Keratinocyte (primary cell): ENCODE results near the gene LDLRAP1. TPM values are rescaled to one million over a fixed set of nuclear protein-coding genes. Genes with fewer than 3 reads are reported as not detected.
"Not testable (repeated sequence)": the region's sequence is repeated elsewhere in the genome, so short reads cannot be mapped to it uniquely, and the experiment has no call there.

ENCODE experiments used
- DNase-seq: peaks from one replicate; pipeline ENCODE4 v3.0.0-alpha.2; 2011; ENCODE audit warnings: low read depth, missing footprints, low spot score
- FAIRE-seq: peaks from 2 replicates; lab custom pipeline; 2011; peaks lifted over from hg19 to GRCh38; lab: Jason Lieb, UNC
- H2AFZ ChIP-seq: 2 replicates; pipeline ENCODE4 v1.6.0; 2012; ENCODE audit warnings: low read length, control low read depth, inconsistent platforms; ENCODE audit not compliant: control insufficient read depth
- H3K27ac ChIP-seq: 2 replicates; pipeline ENCODE4 v1.5.1; 2011; ENCODE audit warnings: low read length; ENCODE audit not compliant: control insufficient read depth, insufficient read depth
- H3K27me3 ChIP-seq: 3 replicates; pipeline ENCODE4 v1.6.0; 2011; ENCODE audit warnings: low read length; ENCODE audit not compliant: control insufficient read depth, insufficient read depth; ENCODE audit errors: extremely low read depth
- H3K36me3 ChIP-seq, 2 experiments: 2 replicates in 1 of 2; 3 replicates in 1 of 2; pipeline ENCODE4 v1.5.1; 2011; ENCODE audit warnings: low read length in 2 of 2, mild to moderate bottlenecking in 1 of 2; ENCODE audit not compliant: control insufficient read depth in 2 of 2, insufficient read depth in 2 of 2; ENCODE audit errors: extremely low read depth in 1 of 2
- H3K4me1 ChIP-seq: 3 replicates; pipeline ENCODE4 v1.5.1; 2011; ENCODE audit warnings: low read length; ENCODE audit not compliant: control insufficient read depth, insufficient read depth; ENCODE audit errors: extremely low read depth
- H3K4me2 ChIP-seq: 3 replicates; pipeline ENCODE4 v1.6.0; 2011; ENCODE audit warnings: low read depth, low read length; ENCODE audit not compliant: control insufficient read depth, insufficient read depth; ENCODE audit errors: extremely low read depth
- H3K4me3 ChIP-seq, 3 experiments: fragments of 200-600 bp in 1 of 3; sonication (generic) in 1 of 3; 2 replicates in 2 of 3; 3 replicates in 1 of 3; pipeline ENCODE4 v1.5.1; 2011 to 2016; ENCODE audit warnings: low read length in 3 of 3, mild to moderate bottlenecking in 3 of 3, control low read depth in 2 of 3, inconsistent platforms in 1 of 3, low read depth in 1 of 3, mixed read lengths in 1 of 3, mixed run types in 1 of 3, moderate library complexity in 1 of 3; ENCODE audit not compliant: control insufficient read depth in 2 of 3, insufficient read depth in 2 of 3; ENCODE audit errors: extremely low read depth in 1 of 3
- H3K79me2 ChIP-seq: 2 replicates; pipeline ENCODE4 v1.6.0; 2012; ENCODE audit warnings: low read length; ENCODE audit not compliant: control insufficient read depth, insufficient read depth
- H3K9ac ChIP-seq: 3 replicates; pipeline ENCODE4 v1.6.0; 2011; ENCODE audit warnings: low read length; ENCODE audit not compliant: control insufficient read depth, insufficient read depth; ENCODE audit errors: extremely low read depth
- H3K9me1 ChIP-seq: 3 replicates; pipeline ENCODE4 v1.6.0; 2011; ENCODE audit warnings: low read length; ENCODE audit not compliant: control insufficient read depth, insufficient read depth; ENCODE audit errors: extremely low read depth
- H3K9me3 ChIP-seq: 2 replicates; pipeline ENCODE4 v1.5.1; 2012; ENCODE audit warnings: low read depth, low read length; ENCODE audit not compliant: control insufficient read depth
- H4K20me1 ChIP-seq: 3 replicates; pipeline ENCODE4 v1.6.0; 2011; ENCODE audit warnings: low read length; ENCODE audit not compliant: control insufficient read depth, insufficient read depth; ENCODE audit errors: extremely low read depth
- CTCF ChIP-seq, 3 experiments: IDR thresholded peaks in 1 of 3; conservative IDR thresholded peaks in 1 of 3; optimal IDR thresholded peaks in 1 of 3; 2 replicates in 2 of 3; 3 replicates in 1 of 3; pipeline versions ENCODE3 to v1.5.1; 2011; ENCODE audit warnings: low read length in 3 of 3, mild to moderate bottlenecking in 3 of 3, moderate library complexity in 2 of 3, control low read depth in 1 of 3, inconsistent platforms in 1 of 3; ENCODE audit not compliant: insufficient read depth in 2 of 3; ENCODE audit errors: extremely low read depth in 1 of 3
- EZH2 ChIP-seq: IDR thresholded peaks from one replicate; pipeline ENCODE4 v1.6.1; 2012; ENCODE audit warnings: inconsistent platforms, mild to moderate bottlenecking, low read length, moderate library complexity
- dilution Hi-C: fragments of 300-500 bp; cut with MboI; formaldehyde crosslinking; loops from one replicate; pipeline ENCODE4 v1.7.0; 2020; ENCODE audit warnings: low sequenced_read_pairs; ENCODE audit not compliant: extremely low pct_ligation_motif_present
- polyA plus RNA-seq, 5 experiments: library from polyadenylated mRNA; depleted of rRNA in 3 of 5; stranded (reverse) in 3 of 5; stranded (forward) in 1 of 5; unstranded in 1 of 5; fragments of >200 nt; gene quantifications; 1 replicate in 1 of 5; 2 replicates in 3 of 5; 3 replicates in 1 of 5; pipeline versions ENCODE4 v1.2.1 to v1.2.3, GENCODE V29; 2011 to 2012; ENCODE audit warnings: missing spikeins in 2 of 5, low read depth in 1 of 5, low replicate concordance in 1 of 5

The LDLRAP1 gene
- polyA plus RNA-seq, 1 donor (not counting 4 experiments of a cell fraction or from before 2014, with no cell fraction given): 22.3 TPM

GRCh38 chr1:25594971-25595370 lies 51.6 kb downstream of the LDLRAP1 start:
- dilution Hi-C loops: no loop called here
- no peak for FAIRE-seq

GRCh38 chr1:25596641-25597040 lies 53.2 kb downstream of the LDLRAP1 start:
- DNase-seq, H3K4me2 ChIP-seq, H3K4me3 ChIP-seq, H3K36me3 ChIP-seq, FAIRE-seq, H4K20me1 ChIP-seq, dilution Hi-C loops, H3K9ac ChIP-seq, H3K79me2 ChIP-seq, H3K9me3 ChIP-seq, H3K27ac ChIP-seq, H3K27me3 ChIP-seq, H2AFZ ChIP-seq, H3K4me1 ChIP-seq, H3K9me1 ChIP-seq: not testable (repeated sequence)

More at GRCh38 chr1:25594971-25595370, 51.6 kb downstream of the LDLRAP1 start:
- H3K4me2 ChIP-seq: no peak overlapping the region
- no peaks in the 10 kb centered on the region for H3K27me3 ChIP-seq
- no peak overlapping the region for H3K27ac ChIP-seq
- no peak for DNase-seq
- H2AFZ ChIP-seq: no peak overlapping the region
- H4K20me1 ChIP-seq: no peaks in the 10 kb centered on the region
- H3K4me1 ChIP-seq: no peaks in the 10 kb centered on the region
- no peaks in the 10 kb centered on the region for H3K79me2 ChIP-seq
- no peak overlapping the region for H3K4me3 ChIP-seq
- no peaks in the 10 kb centered on the region for H3K9me3 ChIP-seq
- no peak overlapping the region for H3K9ac ChIP-seq
- no peaks in the 10 kb centered on the region for H3K9me1 ChIP-seq
- TF ChIP-seq CTCF (optimal IDR thresholded peaks at IDR 0.05 in 1 of 3, IDR thresholded peaks at IDR 0.05 in 1 of 3, conservative IDR thresholded peaks at IDR 0.05 in 1 of 3; ENCODE audit: extremely low read depth in 1 of 3, insufficient read depth in 2 of 3, low read length in 3 of 3) (no peak), EZH2 (no peak)
- H3K36me3 ChIP-seq: no peaks in the 10 kb centered on the region

GRCh38 chr1:25598879-25599278 lies 55.5 kb downstream of the LDLRAP1 start:
- no peaks in the 10 kb centered on the region for H3K9me1 ChIP-seq
- no peak overlapping the region for H2AFZ ChIP-seq
- dilution Hi-C loops: no loop called here
- H3K9ac ChIP-seq: no peak overlapping the region
- no peaks in the 10 kb centered on the region for H3K36me3 ChIP-seq
- H3K79me2 ChIP-seq: no peaks in the 10 kb centered on the region
- DNase-seq (no peak), FAIRE-seq (no peak)
- no peaks in the 10 kb centered on the region for H3K4me1 ChIP-seq
- H4K20me1 ChIP-seq: no peaks in the 10 kb centered on the region
- no peak overlapping the region for H3K27ac ChIP-seq
- no peak overlapping the region for H3K4me2 ChIP-seq
- H3K27me3 ChIP-seq: peaks cover 4% of the 10 kb centered on the region
- no peak overlapping the region for H3K4me3 ChIP-seq
- H3K9me3 ChIP-seq: no peaks in the 10 kb centered on the region
- no peak for TF ChIP-seq CTCF (optimal IDR thresholded peaks at IDR 0.05 in 1 of 3, IDR thresholded peaks at IDR 0.05 in 1 of 3, conservative IDR thresholded peaks at IDR 0.05 in 1 of 3; ENCODE audit: extremely low read depth in 1 of 3, insufficient read depth in 2 of 3, low read length in 3 of 3)
- TF ChIP-seq EZH2: no peak
